Endodermal cell (in vitro differentiated cells): ENCODE data around the gene TLE4. TPM values are rescaled to one million over a fixed set of nuclear protein-coding genes. Genes with fewer than 3 reads are reported as not detected.

ENCODE experiments used
- DNase-seq: peaks from one replicate; pipeline ENCODE4 v3.0.0-alpha.2; 2017
- H3K27ac ChIP-seq: 2 replicates; pipeline ENCODE4 v1.5.1; 2013; ENCODE audit warnings: mild to moderate bottlenecking, low read depth, low read length, moderate library complexity
- H3K27me3 ChIP-seq: 2 replicates; pipeline ENCODE4 v1.6.1; 2013; ENCODE audit warnings: mild to moderate bottlenecking, low read length, moderate library complexity; ENCODE audit not compliant: insufficient read depth, control insufficient read depth, poor library complexity, severe bottlenecking
- H3K36me3 ChIP-seq: 2 replicates; pipeline ENCODE4 v1.7.0; 2013; ENCODE audit warnings: mild to moderate bottlenecking, low read length, moderate library complexity; ENCODE audit not compliant: control insufficient read depth, insufficient read depth
- H3K4me1 ChIP-seq: one replicate; pipeline ENCODE4 v1.7.0; 2013; ENCODE audit warnings: low read length; ENCODE audit not compliant: control insufficient read depth, insufficient read depth
- H3K4me3 ChIP-seq: 2 replicates; pipeline ENCODE4 v1.5.1; 2013; ENCODE audit warnings: mild to moderate bottlenecking, low read length, moderate library complexity
- H3K9ac ChIP-seq: 2 replicates; pipeline ENCODE4 v1.6.1; 2013; ENCODE audit warnings: mild to moderate bottlenecking, low read length, moderate library complexity; ENCODE audit not compliant: poor library complexity, severe bottlenecking; ENCODE audit errors: extremely low read depth
- H3K9me3 ChIP-seq: 2 replicates; pipeline ENCODE4 v1.6.1; 2013; ENCODE audit warnings: mild to moderate bottlenecking, low read length, moderate library complexity; ENCODE audit not compliant: control insufficient read depth
- H3K27ac Mint-ChIP-seq: 2 replicates; pipeline ENCODE4 v1.8.0; 2020; ENCODE audit warnings: mixed read lengths
- H3K27me3 Mint-ChIP-seq: 2 replicates; pipeline ENCODE4 v1.8.0; 2021; ENCODE audit warnings: mild to moderate bottlenecking, mixed read lengths; ENCODE audit not compliant: insufficient read depth
- H3K36me3 Mint-ChIP-seq: 2 replicates; pipeline ENCODE4 v1.8.0; 2020; ENCODE audit warnings: low read depth, mixed read lengths
- H3K4me1 Mint-ChIP-seq: 2 replicates; pipeline ENCODE4 v1.8.0; 2020; ENCODE audit warnings: mixed read lengths
- H3K4me3 Mint-ChIP-seq: 2 replicates; pipeline ENCODE4 v1.8.0; 2020; ENCODE audit warnings: mild to moderate bottlenecking, moderate library complexity, mixed read lengths
- H3K9me3 Mint-ChIP-seq: 2 replicates; pipeline ENCODE4 v1.8.0; 2020; ENCODE audit warnings: mild to moderate bottlenecking, mixed read lengths
- WGBS, 2 experiments: methylation state at CpG; one replicate each; pipeline versions ENCODE4 v1.1.5 to v1.1.7; 2013; ENCODE audit warnings: missing lambda C conversion rate in 2 of 2, mixed read lengths in 1 of 2; ENCODE audit not compliant: insufficient coverage in 1 of 2, insufficient read length in 1 of 2; 5-methylcytosine and 5-hydroxymethylcytosine counted together
- total RNA-seq, 2 donors: library from RNA; stranded (reverse); fragmentation: NEBNext Ultra II Directional in 1 of 2; extraction: Animal tissue kit (Norgen Biotek cat#: 25700) in 1 of 2; gene quantifications; 2 replicates in 1 of 2; 3 replicates in 1 of 2; pipeline ENCODE4 v1.2.1, GENCODE V29; 2021
- TF ChIP-seq, protein P1 (sequence below): fragments of 200-600 bp; sonication (generic); conservative IDR thresholded peaks from 2 replicates; pipeline ENCODE4 v1.5.0; 2021; ENCODE audit warnings: antibody characterized with exemption, mild to moderate bottlenecking

Gene TLE4
- total RNA-seq, 2 donors from 2014 or later, result 16.7 to 25.5 TPM

DNA sequence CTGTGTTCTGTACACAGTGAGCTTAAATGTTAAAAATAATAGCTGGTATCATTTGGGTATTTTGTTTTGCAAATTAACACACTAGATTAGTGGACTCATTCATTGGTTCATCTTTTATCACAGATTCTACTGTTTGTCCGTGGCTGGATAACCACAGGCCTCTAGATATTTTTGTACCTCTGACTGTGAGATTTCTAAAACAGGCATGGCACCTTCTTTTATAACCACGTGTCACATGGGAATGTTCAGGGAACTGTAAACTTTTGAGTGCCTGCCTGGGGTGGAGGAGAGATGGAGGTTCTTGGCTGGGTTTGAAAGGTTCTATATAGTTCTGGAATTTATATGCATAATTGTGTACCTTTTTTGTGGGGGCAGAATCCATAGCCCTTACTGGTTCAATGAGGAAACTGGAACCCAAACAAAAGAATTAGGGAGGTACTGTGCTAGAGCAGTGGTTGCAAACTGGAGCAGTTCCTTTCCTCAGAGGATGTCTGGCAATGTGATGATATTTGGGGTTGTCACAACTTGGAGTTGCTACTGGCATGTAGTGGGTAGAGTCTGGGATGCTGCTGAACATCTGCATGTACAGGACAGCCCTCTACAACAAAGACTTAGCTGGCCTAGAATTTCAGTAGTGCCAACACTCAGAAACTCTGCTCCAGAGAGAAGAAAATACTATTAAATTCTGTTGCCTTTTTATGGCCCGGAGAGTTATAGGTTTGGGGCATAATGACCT, 16.9 kb downstream of the TLE4 start:
- H3K27me3 ChIP-seq, result peaks cover 27% of the 10 kb centered on the region
- TF ChIP-seq, protein P1, sequence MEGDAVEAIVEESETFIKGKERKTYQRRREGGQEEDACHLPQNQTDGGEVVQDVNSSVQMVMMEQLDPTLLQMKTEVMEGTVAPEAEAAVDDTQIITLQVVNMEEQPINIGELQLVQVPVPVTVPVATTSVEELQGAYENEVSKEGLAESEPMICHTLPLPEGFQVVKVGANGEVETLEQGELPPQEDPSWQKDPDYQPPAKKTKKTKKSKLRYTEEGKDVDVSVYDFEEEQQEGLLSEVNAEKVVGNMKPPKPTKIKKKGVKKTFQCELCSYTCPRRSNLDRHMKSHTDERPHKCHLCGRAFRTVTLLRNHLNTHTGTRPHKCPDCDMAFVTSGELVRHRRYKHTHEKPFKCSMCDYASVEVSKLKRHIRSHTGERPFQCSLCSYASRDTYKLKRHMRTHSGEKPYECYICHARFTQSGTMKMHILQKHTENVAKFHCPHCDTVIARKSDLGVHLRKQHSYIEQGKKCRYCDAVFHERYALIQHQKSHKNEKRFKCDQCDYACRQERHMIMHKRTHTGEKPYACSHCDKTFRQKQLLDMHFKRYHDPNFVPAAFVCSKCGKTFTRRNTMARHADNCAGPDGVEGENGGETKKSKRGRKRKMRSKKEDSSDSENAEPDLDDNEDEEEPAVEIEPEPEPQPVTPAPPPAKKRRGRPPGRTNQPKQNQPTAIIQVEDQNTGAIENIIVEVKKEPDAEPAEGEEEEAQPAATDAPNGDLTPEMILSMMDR, result no peak
- H3K4me3 Mint-ChIP-seq, result no peak overlapping the region
- no peaks in the 10 kb centered on the region for H3K4me1 ChIP-seq
- H3K27ac ChIP-seq, result no peak overlapping the region
- peaks cover 24% of the 10 kb centered on the region for H3K27me3 Mint-ChIP-seq
- H3K9ac ChIP-seq, result no peak overlapping the region
- H3K4me1 Mint-ChIP-seq, result peaks cover 22% of the 10 kb centered on the region
- no peak overlapping the region for H3K4me3 ChIP-seq
- 94 to 100% methylated on average over 3 of the region's 3 CpGs for whole genome bisulfite sequencing, 2 experiments
- no peaks in the 10 kb centered on the region for H3K9me3 Mint-ChIP-seq
- no peak overlapping the region for H3K27ac Mint-ChIP-seq
- H3K36me3 ChIP-seq, result no peaks in the 10 kb centered on the region
- no peaks in the 10 kb centered on the region for H3K9me3 ChIP-seq
- H3K36me3 Mint-ChIP-seq, result peaks cover 12% of the 10 kb centered on the region
- DNase-seq, result no peak

DNA sequence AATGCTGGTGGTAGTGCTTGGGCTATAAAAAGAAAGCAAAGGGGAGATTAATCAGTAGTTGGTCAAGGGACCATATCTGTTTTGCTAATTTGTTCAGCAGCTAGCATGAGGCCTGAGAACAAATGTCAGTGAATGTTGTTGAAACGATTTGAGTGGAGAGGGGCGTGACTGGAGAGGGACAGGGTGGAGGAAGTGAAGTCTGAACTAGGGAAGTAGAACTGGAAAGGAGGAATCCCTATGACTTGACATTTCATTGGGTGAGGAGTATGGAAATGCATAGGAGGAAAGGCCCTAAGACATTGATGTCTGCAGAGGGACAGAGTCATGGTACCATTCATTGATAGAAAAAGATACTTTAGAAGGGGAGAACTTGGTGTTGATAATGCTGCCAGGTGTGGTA, 19.7 kb downstream of the TLE4 start:
- peaks cover 8% of the 10 kb centered on the region for H3K27me3 ChIP-seq
- TF ChIP-seq, protein P1, result no peak
- no peak overlapping the region for H3K4me3 Mint-ChIP-seq
- no peaks in the 10 kb centered on the region for H3K4me1 ChIP-seq
- no peak overlapping the region for H3K4me3 ChIP-seq
- no peak overlapping the region for H3K27ac ChIP-seq
- no peaks in the 10 kb centered on the region for H3K9me3 Mint-ChIP-seq
- 79 to 94% methylated on average over 2 of the region's 2 CpGs for WGBS, 2 experiments
- no peaks in the 10 kb centered on the region for H3K9me3 ChIP-seq
- no peaks in the 10 kb centered on the region for H3K36me3 ChIP-seq
- H3K36me3 Mint-ChIP-seq, result peaks cover 12% of the 10 kb centered on the region
- H3K27me3 Mint-ChIP-seq, result peaks cover 3% of the 10 kb centered on the region
- H3K4me1 Mint-ChIP-seq, result peaks cover 12% of the 10 kb centered on the region
- no peak for DNase-seq
- H3K9ac ChIP-seq, result no peak overlapping the region
- H3K27ac Mint-ChIP-seq, result no peak overlapping the region

DNA sequence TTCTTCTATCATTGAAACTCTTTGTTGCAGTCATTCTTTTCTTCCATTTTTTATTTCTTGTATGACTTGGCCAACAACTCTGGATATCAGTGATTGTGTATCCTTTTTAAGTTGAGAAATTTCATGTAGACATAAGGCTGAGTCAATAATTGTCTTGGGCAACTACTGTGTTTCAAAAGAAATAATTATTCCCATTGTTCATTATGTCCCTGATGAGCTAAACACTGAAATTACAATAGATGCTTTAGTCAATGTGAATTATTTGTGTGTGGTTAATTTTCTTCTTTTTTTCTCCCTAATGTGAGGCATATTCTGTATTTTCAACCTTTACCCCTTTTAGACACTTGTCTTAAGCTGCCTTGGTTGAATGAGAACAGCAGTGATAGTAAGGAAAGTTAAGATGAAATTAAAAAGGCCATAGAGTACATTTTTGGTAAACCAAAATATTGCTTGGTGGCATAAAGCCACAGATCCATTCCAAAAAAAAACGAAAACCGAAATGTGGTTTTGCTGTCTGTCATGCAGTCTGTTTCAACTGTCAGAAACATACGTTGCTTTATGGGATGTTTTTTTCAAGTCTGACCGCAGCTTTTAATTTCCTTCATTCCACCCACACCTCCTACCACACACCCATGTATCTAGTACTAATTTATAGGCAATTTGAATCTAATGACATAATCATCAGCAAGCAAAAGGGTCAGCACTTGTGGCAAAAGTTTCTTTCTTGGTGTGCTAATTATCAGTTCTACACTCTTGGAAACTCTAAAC, 21.1 kb downstream of the TLE4 start:
- peaks cover 8% of the 10 kb centered on the region for H3K27me3 ChIP-seq
- H3K4me1 Mint-ChIP-seq, result peaks cover 12% of the 10 kb centered on the region
- no peak overlapping the region for H3K27ac Mint-ChIP-seq
- H3K4me3 ChIP-seq, result no peak overlapping the region
- DNase-seq, result no peak
- no peaks in the 10 kb centered on the region for H3K36me3 ChIP-seq
- no peak overlapping the region for H3K4me3 Mint-ChIP-seq
- H3K27ac ChIP-seq, result no peak overlapping the region
- 85 to 100% methylated on average over 1 to 4 of the region's 4 CpGs for WGBS, 2 experiments
- H3K9me3 Mint-ChIP-seq, result no peaks in the 10 kb centered on the region
- no peak overlapping the region for H3K9ac ChIP-seq
- H3K27me3 Mint-ChIP-seq, result peaks cover 3% of the 10 kb centered on the region
- TF ChIP-seq, protein P1, result no peak
- no peaks in the 10 kb centered on the region for H3K9me3 ChIP-seq
- peaks cover 8% of the 10 kb centered on the region for H3K36me3 Mint-ChIP-seq
- no peaks in the 10 kb centered on the region for H3K4me1 ChIP-seq
